BE2C (cell line): ENCODE measurements around the gene WDR20.

Experiments used
- DNase-seq: peaks from one replicate; pipeline ENCODE4 v3.0.0-alpha.2; 2020
- H3K27me3 ChIP-seq: fragments of 250-450 bp; sonication (Bioruptor Pico); 2 replicates; pipeline ENCODE4 v1.5.1; 2020; ENCODE audit warnings: mild to moderate bottlenecking
- H3K36me3 ChIP-seq: fragments of 250-450 bp; sonication (Bioruptor Pico); 2 replicates; pipeline ENCODE4 v1.5.1; 2020; ENCODE audit warnings: mild to moderate bottlenecking
- H3K4me1 ChIP-seq: fragments of 250-450 bp; sonication (Bioruptor Pico); 2 replicates; pipeline ENCODE4 v1.5.1; 2020
- H3K4me3 ChIP-seq: 2 replicates; pipeline ENCODE4 v1.5.1; 2011; ENCODE audit warnings: low read depth, low read length
- H3K9me3 ChIP-seq: fragments of 250-450 bp; sonication (Bioruptor Pico); 2 replicates; pipeline ENCODE4 v1.5.1; 2020
- CTCF ChIP-seq: IDR thresholded peaks from 2 replicates; pipeline ENCODE4 v1.5.1; 2012; ENCODE audit warnings: mild to moderate bottlenecking, low read depth, low read length

The WDR20 gene

GRCh38 chr14:102213984-102214658 lies 74.4 kb downstream of the WDR20 start:
- TF ChIP-seq CTCF = peak; percentile 34
- no peak for DNase-seq
- H3K27me3 ChIP-seq = no peaks in the 10 kb centered on the region
- H3K36me3 ChIP-seq = peaks cover 26% of the 10 kb centered on the region
- no peaks in the 10 kb centered on the region for H3K9me3 ChIP-seq
- H3K4me1 ChIP-seq = peaks cover 3% of the 10 kb centered on the region; the same call in 1 of the 2 replicates
- H3K4me3 ChIP-seq = no peak overlapping the region

- DNase-seq = no peak
- Histone ChIP-seq H3K9me3 (no peaks in the 10 kb centered on the region), H3K36me3 (peaks cover 17% of the 10 kb centered on the region), H3K4me1 (no peaks in the 10 kb centered on the region), H3K4me3 (no peak overlapping the region), H3K27me3 (no peaks in the 10 kb centered on the region)
- no peak for TF ChIP-seq CTCF
Measured at GRCh38 chr14:102215071-102215470, 75.4 kb downstream of the WDR20 start.

- Histone ChIP-seq H3K27me3 (no peaks in the 10 kb centered on the region), H3K9me3 (no peaks in the 10 kb centered on the region), H3K4me3 (no peak overlapping the region), H3K4me1 (no peaks in the 10 kb centered on the region), H3K36me3 (peaks cover 15% of the 10 kb centered on the region)
- no peak for DNase-seq
- no peak for TF ChIP-seq CTCF
Measured at GRCh38 chr14:102215576-102216250, 76.0 kb downstream of the WDR20 start.

- Histone ChIP-seq H3K9me3 (no peaks in the 10 kb centered on the region), H3K4me1 (no peaks in the 10 kb centered on the region), H3K4me3 (no peak overlapping the region), H3K27me3 (no peaks in the 10 kb centered on the region), H3K36me3 (peaks cover 13% of the 10 kb centered on the region)
- TF ChIP-seq CTCF = no peak
- DNase-seq = no peak
Measured at GRCh38 chr14:102217399-102217798, 77.7 kb downstream of the WDR20 start.

GRCh38 chr14:102217987-102218421 lies 78.3 kb downstream of the WDR20 start:
- no peaks in the 10 kb centered on the region for H3K9me3 ChIP-seq

More at GRCh38 chr14:102217987-102218421, 78.3 kb downstream of the WDR20 start:
- Histone ChIP-seq H3K36me3 (peaks cover 17% of the 10 kb centered on the region), H3K4me3 (no peak overlapping the region), H3K27me3 (no peaks in the 10 kb centered on the region), H3K4me1 (no peaks in the 10 kb centered on the region)
- no peak for DNase-seq
- no peak for TF ChIP-seq CTCF
